Esophagus muscularis mucosa (tissue), 4 donors: ENCODE measurements around the gene NELFB. TPM values are rescaled to one million over a fixed set of nuclear protein-coding genes. Genes with fewer than 3 reads are reported as not detected.
A peak's percentile ranks its signal among the peaks of the same experiment; 100 is the strongest.

Experiments
- DNase-seq: peaks from one replicate; pipeline ENCODE4 v3.0.0-alpha.2; 2017; ENCODE audit errors: extremely low spot score
- H3K27ac ChIP-seq, 4 donors: fragments of 200-600 bp; sonication (generic); replicated peaks in 1 of 4; 1 replicate in 3 of 4; 2 replicates in 1 of 4; pipeline ENCODE4 v1.5.1; 2016 to 2019; ENCODE audit warnings: mild to moderate bottlenecking in 1 of 4
- H3K27me3 ChIP-seq, 4 donors: fragments of 200-600 bp; sonication (generic); one replicate each; pipeline versions ENCODE4 v1.5.1 to v1.6.0; 2016 to 2019
- H3K36me3 ChIP-seq, 4 donors: fragments of 200-600 bp; sonication (generic); one replicate each; pipeline ENCODE4 v1.5.1; 2016 to 2019
- H3K4me1 ChIP-seq, 4 donors: fragments of 200-600 bp; sonication (generic); one replicate each; pipeline ENCODE4 v1.5.1; 2016 to 2019
- H3K4me3 ChIP-seq, 4 donors: fragments of 200-600 bp; sonication (generic); 1 replicate in 2 of 4; 2 replicates in 2 of 4; pipeline ENCODE4 v1.5.1; 2016 to 2019; ENCODE audit warnings: mild to moderate bottlenecking in 4 of 4, moderate library complexity in 1 of 4
- H3K9me3 ChIP-seq, 4 donors: fragments of 200-600 bp; sonication (generic); 1 replicate in 3 of 4; 2 replicates in 1 of 4; pipeline ENCODE4 v1.5.1; 2016 to 2019
- CTCF ChIP-seq, 3 experiments: fragments of 200-600 bp in 2 of 3; fragments of 450-650 bp in 1 of 3; sonication (generic) in 2 of 3; IDR thresholded peaks; one replicate each; pipeline ENCODE4 v1.5.1; 2017 to 2019; ENCODE audit warnings: antibody characterized with exemption in 3 of 3, mild to moderate bottlenecking in 2 of 3, moderate library complexity in 1 of 3
- EP300 ChIP-seq: sonication (generic); formaldehyde crosslinking; IDR thresholded peaks from one replicate; pipeline ENCODE4 v1.6.1; 2017; ENCODE audit warnings: antibody characterized with exemption
- POLR2A ChIP-seq: fragments of 450-650 bp; IDR thresholded peaks from one replicate; pipeline ENCODE4 v1.6.1; 2017; ENCODE audit warnings: antibody characterized with exemption, moderate library complexity, mild to moderate bottlenecking, low read depth
- POLR2AphosphoS5 ChIP-seq, 2 donors: sonication (generic); formaldehyde crosslinking; IDR thresholded peaks; one replicate each; pipeline ENCODE4 v1.6.1; 2017; ENCODE audit warnings: antibody characterized with exemption in 2 of 2
- WGBS: methylation state at CpG from one replicate; pipeline ENCODE4 v1.1.5; 2018; 5-methylcytosine and 5-hydroxymethylcytosine counted together
- intact Hi-C: fragments of 100-400 bp; cut with DNase I; formaldehyde crosslinking; loops from one replicate; pipeline ENCODE4 v1.15.1; 2023
- total RNA-seq, 4 donors: library from RNA; depleted of rRNA; stranded (reverse); fragments of >200 nt; gene quantifications; one replicate each; pipeline versions ENCODE4 v1.1.0 to v1.2.1, GENCODE V29; 2016

NELFB gene
- total RNA-seq, 4 donors from 2014 or later = 26.6 to 73.2 (median 48.8) TPM

GRCh38 chr9:137310189-137311052 lies 55.3 kb downstream of the NELFB start:
- 81% methylated on average over 15 of the region's 20 CpGs for WGBS
- peaks cover 0 to 73% (median 15%) of the 10 kb centered on the region in 4 donors for H3K27me3 ChIP-seq
- TF ChIP-seq POLR2A = no peak
- no peak for TF ChIP-seq CTCF (IDR thresholded peaks at IDR 0.05)
- no peak for TF ChIP-seq EP300
- no peak for TF ChIP-seq POLR2AphosphoS5 (IDR thresholded peaks at IDR 0.05)
- H3K4me1 ChIP-seq = peaks cover 24 to 34% (median 31%) of the 10 kb centered on the region in 4 donors
- H3K4me3 ChIP-seq = no peak overlapping the region
- intact Hi-C loops = no loop called here
- no peaks in the 10 kb centered on the region for H3K9me3 ChIP-seq
- no peaks in the 10 kb centered on the region for H3K36me3 ChIP-seq
- DNase-seq = no peak
- no peak overlapping the region for H3K27ac ChIP-seq

- no peak for DNase-seq
- H3K27ac ChIP-seq = peak overlapping the region in 1 of 4 donors; percentile 14
- H3K27me3 ChIP-seq = peaks cover 4 to 73% (median 18%) of the 10 kb centered on the region in 4 donors
- no peaks in the 10 kb centered on the region for H3K36me3 ChIP-seq
- TF ChIP-seq POLR2A (no peak), POLR2AphosphoS5 (IDR thresholded peaks at IDR 0.05) (no peak), CTCF (IDR thresholded peaks at IDR 0.05) (no peak), EP300 (no peak)
- 96% methylated on average over 4 of the region's 27 CpGs for WGBS
- intact Hi-C loops = no loop called here
- peaks cover 24 to 34% (median 31%) of the 10 kb centered on the region in 4 donors for H3K4me1 ChIP-seq
- no peaks in the 10 kb centered on the region for H3K9me3 ChIP-seq
- H3K4me3 ChIP-seq = no peak overlapping the region
Observed at GRCh38 chr9:137311171-137311985, 56.3 kb downstream of the NELFB start.

GRCh38 chr9:137311986-137312851 lies 57.1 kb downstream of the NELFB start:
- DNase-seq = no peak
- Histone ChIP-seq H3K27me3 (peaks cover 8 to 73% (median 23%) of the 10 kb centered on the region in 4 donors), H3K36me3 (no peaks in the 10 kb centered on the region), H3K27ac (peak overlapping the region in 1 of 4 donors; percentile 14), H3K9me3 (no peaks in the 10 kb centered on the region), H3K4me3 (no peak overlapping the region), H3K4me1 (peaks cover 20 to 32% (median 30%) of the 10 kb centered on the region in 4 donors)
- intact Hi-C loops = no loop called here
- WGBS = 80% methylated on average over 10 of the region's 28 CpGs
- TF ChIP-seq POLR2AphosphoS5 (IDR thresholded peaks at IDR 0.05) = no peak
- TF ChIP-seq CTCF (IDR thresholded peaks at IDR 0.05) = no peak
- TF ChIP-seq POLR2A = no peak
- TF ChIP-seq EP300 = no peak

- Histone ChIP-seq H3K9me3 (no peaks in the 10 kb centered on the region), H3K4me3 (no peak overlapping the region), H3K4me1 (peaks cover 16 to 29% (median 26%) of the 10 kb centered on the region in 4 donors), H3K27ac (no peak overlapping the region), H3K36me3 (no peaks in the 10 kb centered on the region), H3K27me3 (peaks cover 8 to 73% (median 21%) of the 10 kb centered on the region in 4 donors)
- intact Hi-C loops = no loop called here
- no peak for TF ChIP-seq CTCF (IDR thresholded peaks at IDR 0.05)
- TF ChIP-seq POLR2AphosphoS5 (IDR thresholded peaks at IDR 0.05) = no peak
- TF ChIP-seq EP300 = no peak
- no peak for TF ChIP-seq POLR2A
- WGBS = 100% methylated on average over 5 of the region's 6 CpGs
- no peak for DNase-seq
Observed at GRCh38 chr9:137312852-137313325, 57.8 kb downstream of the NELFB start.
